A549 (cell line): ENCODE results near the gene CTU1.

Source experiments
- BCL3 ChIP-seq: fragments of >200 bp; sonication (Bioruptor Twin); formaldehyde crosslinking; IDR thresholded peaks from 3 replicates; pipeline ENCODE4 v1.6.1; 2016
- CBX8 ChIP-seq: fragments of 200-600 bp; sonication (generic); IDR thresholded peaks from 2 replicates; pipeline ENCODE4 v1.6.1; 2016
- CHD2 ChIP-seq: fragments of 150-350 bp; IDR thresholded peaks from 2 replicates; pipeline ENCODE4 v1.6.1; 2014; ENCODE audit warnings: low read length; ENCODE audit not compliant: partially characterized antibody
- CTCF ChIP-seq: fragments of >200 bp; sonication (Bioruptor Twin); formaldehyde crosslinking; IDR thresholded peaks from 3 replicates; pipeline ENCODE4 v1.5.1; 2016
- EHMT2 ChIP-seq: fragments of 200-600 bp; sonication (generic); IDR thresholded peaks from 2 replicates; pipeline ENCODE4 v1.6.1; 2016; ENCODE audit warnings: antibody characterized with exemption, low read depth, mild to moderate bottlenecking, moderate library complexity
- MAFK ChIP-seq: fragments of 450-650 bp; IDR thresholded peaks from 2 replicates; pipeline ENCODE4 v1.6.1; 2014; ENCODE audit not compliant: partially characterized antibody
- MAX ChIP-seq: IDR thresholded peaks from 2 replicates; pipeline ENCODE4 v1.6.1; 2012
- MYC ChIP-seq: IDR thresholded peaks from 2 replicates; pipeline ENCODE4 v1.6.1; 2012; ENCODE audit warnings: mild to moderate bottlenecking, inconsistent platforms, low read length, improper control_type of control experiment, borderline replicate concordance
- POLR2A ChIP-seq: IDR thresholded peaks from 2 replicates; pipeline ENCODE4 v1.6.1; 2012; ENCODE audit warnings: mild to moderate bottlenecking, low read length
- RFX5 ChIP-seq: fragments of 450-650 bp; IDR thresholded peaks from 2 replicates; pipeline ENCODE4 v1.7.1; 2014; ENCODE audit warnings: antibody characterized with exemption, mild to moderate bottlenecking, moderate library complexity
- RNF2 ChIP-seq: fragments of 200-600 bp; sonication (generic); IDR thresholded peaks from 2 replicates; pipeline ENCODE4 v1.6.1; 2016; ENCODE audit warnings: low read depth, mild to moderate bottlenecking, antibody characterized with exemption, moderate library complexity, borderline replicate concordance
- ZSCAN20 ChIP-seq: fragments of 250-450 bp; sonication (Bioruptor Pico); IDR thresholded peaks from 2 replicates; pipeline ENCODE4 v1.8.0; 2022; ENCODE audit warnings: mild to moderate bottlenecking, moderate library complexity

- TF ChIP-seq MAX, result no peak
- TF ChIP-seq RFX5, result no peak
- TF ChIP-seq BCL3, result no peak
- TF ChIP-seq MAFK, result no peak
- TF ChIP-seq EHMT2, result no peak
- no peak for TF ChIP-seq RNF2
- TF ChIP-seq POLR2A, result no peak
- TF ChIP-seq CHD2, result no peak
- no peak for TF ChIP-seq CTCF
- no peak for TF ChIP-seq ZSCAN20 (CRISPR knock-in tag)
- no peak for TF ChIP-seq MYC
- TF ChIP-seq CBX8, result no peak
Measured at GRCh38 chr19:51119611-51120010, 11.4 kb upstream of the CTU1 start.
